Osteoblast (primary cell): ENCODE data around the gene OR2T1. TPM values are rescaled to one million over a fixed set of nuclear protein-coding genes. Genes with fewer than 3 reads are reported as not detected.
"Not testable (repeated sequence)": the region's sequence is repeated elsewhere in the genome, so short reads cannot be mapped to it uniquely, and the experiment has no call there.

ENCODE experiments used
- DNase-seq: peaks from one replicate; pipeline ENCODE4 v3.0.0; 2011; ENCODE audit warnings: low spot score, mixed read lengths; ENCODE audit not compliant: insufficient read length; ENCODE audit errors: missing footprints
- H2AFZ ChIP-seq: 2 replicates; pipeline ENCODE4 v1.6.0; 2011; ENCODE audit warnings: mild to moderate bottlenecking, low read length
- H3K27ac ChIP-seq: 2 replicates; pipeline ENCODE4 v1.5.1; 2011; ENCODE audit warnings: mild to moderate bottlenecking, low read depth, low read length, moderate library complexity
- H3K27me3 ChIP-seq: 2 replicates; pipeline ENCODE4 v1.6.0; 2012; ENCODE audit warnings: mild to moderate bottlenecking, control low read depth, inconsistent platforms, low read length, moderate library complexity; ENCODE audit not compliant: insufficient read depth
- H3K36me3 ChIP-seq: 2 replicates; pipeline ENCODE4 v1.5.1; 2011; ENCODE audit warnings: mild to moderate bottlenecking, low read length, control low read depth, moderate library complexity; ENCODE audit not compliant: insufficient read depth
- H3K4me1 ChIP-seq: 2 replicates; pipeline ENCODE4 v1.5.1; 2011; ENCODE audit warnings: mild to moderate bottlenecking, low read length, control low read depth, moderate library complexity; ENCODE audit not compliant: insufficient read depth
- H3K4me2 ChIP-seq: 2 replicates; pipeline ENCODE4 v1.6.0; 2011; ENCODE audit warnings: mild to moderate bottlenecking, low read length; ENCODE audit not compliant: insufficient read depth
- H3K4me3 ChIP-seq: fragments of 200-600 bp; sonication (generic); 3 replicates; pipeline ENCODE4 v1.5.1; 2012; ENCODE audit warnings: mild to moderate bottlenecking, low read length, inconsistent platforms; ENCODE audit not compliant: insufficient read depth
- H3K79me2 ChIP-seq: 2 replicates; pipeline ENCODE4 v1.6.0; 2012; ENCODE audit warnings: mild to moderate bottlenecking, low read length, control low read depth, inconsistent platforms; ENCODE audit not compliant: insufficient read depth
- H3K9me3 ChIP-seq: 2 replicates; pipeline ENCODE4 v1.5.1; 2011; ENCODE audit warnings: low read depth, low read length, control low read depth
- H4K20me1 ChIP-seq: 2 replicates; pipeline ENCODE4 v1.6.0; 2012; ENCODE audit warnings: mild to moderate bottlenecking, low read length, control low read depth; ENCODE audit not compliant: insufficient read depth
- total RNA-seq: library from RNA; depleted of rRNA; stranded (reverse); fragments of >200 nt; gene quantifications from 2 replicates; pipeline ENCODE4 v1.2.3, GENCODE V29; 2012

The OR2T1 gene
- total RNA-seq, 1 donor: not detected

DNA sequence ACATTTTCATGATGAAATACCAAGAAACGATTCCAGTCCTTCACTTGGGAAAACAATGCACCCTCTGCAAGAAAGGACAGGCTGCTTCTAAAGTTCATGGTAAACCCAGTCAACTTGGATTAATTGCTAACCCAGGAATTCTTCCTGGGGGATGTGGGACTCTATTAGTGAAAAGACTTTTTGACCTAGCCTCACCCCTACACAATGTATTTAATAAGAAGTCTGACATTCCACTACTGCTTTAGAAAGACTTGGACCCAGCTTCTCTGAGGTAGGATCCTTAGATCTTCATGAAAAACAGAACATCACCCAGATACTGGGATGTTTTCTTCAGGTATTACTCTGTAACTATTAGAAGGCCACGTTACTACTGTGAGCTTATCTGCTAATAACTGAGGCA lies 42.6 kb downstream of the OR2T1 start, which contains the start of gene OR2T2:
Gene OR2T2 (plus strand): TSS at position 239 of the 400 bp plus-strand sequence. CDS start 7,161 bp downstream, outside the sequence.
- H3K79me2 ChIP-seq, H3K27ac ChIP-seq, H3K9me3 ChIP-seq, H3K27me3 ChIP-seq, H3K4me3 ChIP-seq, DNase-seq, H3K4me2 ChIP-seq, H3K4me1 ChIP-seq, H4K20me1 ChIP-seq, H2AFZ ChIP-seq, H3K36me3 ChIP-seq: not testable (repeated sequence)

DNA sequence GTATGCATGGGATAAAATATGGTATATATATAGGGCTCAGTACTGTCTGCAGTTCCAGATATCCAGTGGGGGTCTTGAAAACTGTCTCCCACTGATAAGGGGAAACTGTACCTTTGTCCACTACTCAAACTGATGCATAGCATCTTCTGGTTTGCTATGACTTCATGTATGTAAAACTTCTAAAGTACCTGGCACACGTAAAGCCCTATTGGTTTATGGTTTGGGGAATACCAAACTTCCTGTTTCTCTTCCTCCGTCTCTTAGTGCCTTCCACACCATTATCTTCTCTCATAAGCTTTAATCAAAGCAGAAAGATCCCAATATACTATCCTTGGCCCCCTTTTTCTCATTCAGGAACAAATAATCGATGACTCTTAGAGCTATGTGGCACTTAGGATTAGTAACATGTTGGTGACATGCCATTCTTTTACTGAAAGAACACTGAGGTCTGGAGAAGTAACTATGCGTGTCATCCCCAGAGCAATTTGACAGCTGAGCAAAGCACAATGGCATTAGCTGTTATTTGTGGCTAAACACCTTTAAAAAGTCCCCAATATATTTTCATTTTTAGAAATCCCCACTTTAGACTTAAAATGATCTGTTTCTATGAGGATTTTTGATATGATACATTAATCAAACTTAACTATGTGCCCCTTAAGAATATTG lies 45.7 kb downstream of the OR2T1 start:
- H3K27me3 ChIP-seq, H2AFZ ChIP-seq, H3K36me3 ChIP-seq, H3K4me2 ChIP-seq, H3K4me3 ChIP-seq, DNase-seq, H3K9me3 ChIP-seq, H3K27ac ChIP-seq, H4K20me1 ChIP-seq, H3K4me1 ChIP-seq, H3K79me2 ChIP-seq: not testable (repeated sequence)

DNA sequence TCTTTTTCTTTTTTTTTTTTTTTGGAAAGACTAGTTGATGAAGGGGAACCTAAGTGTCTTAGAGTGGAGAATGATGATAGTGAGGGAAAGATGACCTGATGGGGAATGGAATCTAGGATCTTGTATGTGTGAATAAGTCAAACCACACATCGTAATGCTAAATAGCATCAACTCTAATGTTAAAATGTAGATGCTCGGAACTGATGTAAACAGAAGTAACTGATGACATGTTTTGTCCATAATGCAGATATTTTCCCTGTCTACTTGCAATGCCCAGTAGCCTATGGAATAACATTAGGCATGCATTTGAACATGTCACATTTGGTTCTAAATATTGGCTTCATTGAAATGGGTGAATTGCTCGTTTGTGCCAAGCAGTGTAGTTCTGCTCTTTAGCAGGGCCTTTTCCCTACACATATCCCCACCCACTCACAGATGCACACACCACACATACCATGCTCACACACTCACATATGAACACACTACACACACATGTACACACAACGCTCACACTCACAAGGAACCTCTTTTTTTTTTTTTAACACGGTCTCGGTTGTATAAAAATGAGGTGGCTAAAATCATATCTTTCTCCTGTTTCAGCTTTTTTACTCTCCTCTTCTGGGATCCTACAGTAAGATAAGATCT lies 47.1 kb downstream of the OR2T1 start:
- not testable (repeated sequence) for DNase-seq, H3K27me3 ChIP-seq, H4K20me1 ChIP-seq, H3K9me3 ChIP-seq, H3K79me2 ChIP-seq, H3K27ac ChIP-seq, H3K36me3 ChIP-seq, H3K4me3 ChIP-seq, H2AFZ ChIP-seq, H3K4me2 ChIP-seq, H3K4me1 ChIP-seq

DNA sequence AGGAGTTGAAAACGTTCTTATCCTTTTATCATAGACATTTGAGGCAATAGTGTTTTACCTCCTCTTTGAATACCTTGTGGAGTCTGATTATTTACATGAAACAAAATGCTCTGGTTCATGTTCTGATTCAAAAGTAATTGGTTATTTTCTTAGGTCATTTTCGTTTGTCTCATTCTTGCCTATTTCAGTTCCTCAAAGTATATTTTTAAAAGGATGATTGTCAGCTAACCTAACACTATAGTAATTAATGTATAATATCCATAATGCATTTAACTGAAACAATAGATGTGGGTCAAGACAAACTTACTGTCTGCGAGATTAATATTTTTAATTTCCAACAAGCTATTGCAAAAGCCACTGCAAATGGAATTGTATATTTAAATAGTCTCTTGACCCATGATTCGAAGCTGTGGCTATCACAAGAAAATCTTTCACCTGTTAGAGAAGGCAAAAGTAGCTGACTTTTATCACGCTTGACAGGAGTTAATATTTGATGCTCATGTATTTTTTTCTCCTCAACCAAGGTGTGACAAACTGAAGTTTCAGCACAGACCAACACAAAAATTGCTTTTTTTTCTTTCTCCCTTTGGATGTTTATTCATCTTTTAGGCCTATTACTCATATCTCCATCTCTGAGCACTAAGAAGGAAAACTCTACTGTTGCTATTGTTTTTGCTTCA lies 47.8 kb downstream of the OR2T1 start:
- H4K20me1 ChIP-seq, H3K27me3 ChIP-seq, H3K79me2 ChIP-seq, DNase-seq, H3K9me3 ChIP-seq, H3K4me1 ChIP-seq, H3K4me3 ChIP-seq, H3K27ac ChIP-seq, H2AFZ ChIP-seq, H3K4me2 ChIP-seq, H3K36me3 ChIP-seq: not testable (repeated sequence)

DNA sequence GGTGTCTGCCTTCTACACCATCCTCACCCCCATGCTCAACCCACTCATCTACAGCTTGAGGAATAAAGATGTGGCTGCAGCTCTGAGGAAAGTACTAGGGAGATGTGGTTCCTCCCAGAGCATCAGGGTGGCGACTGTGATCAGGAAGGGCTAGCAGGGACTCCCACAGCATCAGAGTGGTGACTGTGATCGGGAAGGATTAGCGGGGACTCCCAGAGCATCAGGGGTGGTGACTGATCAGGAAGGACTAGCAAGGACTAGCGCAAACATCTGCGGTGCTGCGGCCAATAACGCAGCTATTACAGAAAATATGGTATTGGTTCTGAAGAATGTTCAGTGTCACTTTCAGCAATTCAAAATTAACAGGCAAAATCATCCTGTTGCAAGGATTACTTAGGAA lies 50.8 kb downstream of the OR2T1 start:
- H3K36me3 ChIP-seq, H3K4me3 ChIP-seq, H3K79me2 ChIP-seq, DNase-seq, H3K27me3 ChIP-seq, H3K4me2 ChIP-seq, H3K27ac ChIP-seq, H3K4me1 ChIP-seq, H3K9me3 ChIP-seq, H2AFZ ChIP-seq, H4K20me1 ChIP-seq: not testable (repeated sequence)

DNA sequence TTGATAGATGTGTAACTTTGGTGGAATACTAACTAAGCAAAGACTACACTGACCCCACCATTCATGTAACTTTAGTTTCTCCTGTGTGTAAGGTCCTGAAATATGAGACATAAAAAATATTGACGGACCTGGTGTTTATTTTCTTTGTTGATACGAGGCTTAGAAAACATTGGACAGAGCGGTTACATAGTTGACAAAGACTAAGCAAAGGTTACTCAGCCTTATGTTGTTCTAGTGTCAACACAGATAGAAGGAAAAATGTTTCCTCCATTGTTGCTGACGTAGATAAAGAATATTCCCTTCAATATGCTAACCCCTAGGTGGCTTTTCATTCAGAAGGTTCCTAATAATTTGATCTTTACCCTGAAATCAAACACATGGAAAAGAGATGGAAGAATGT lies 52.2 kb downstream of the OR2T1 start:
- not testable (repeated sequence) for H3K27ac ChIP-seq, H3K27me3 ChIP-seq, H3K4me3 ChIP-seq, H3K9me3 ChIP-seq, H3K4me2 ChIP-seq, DNase-seq, H3K4me1 ChIP-seq, H3K36me3 ChIP-seq, H4K20me1 ChIP-seq, H3K79me2 ChIP-seq, H2AFZ ChIP-seq

DNA sequence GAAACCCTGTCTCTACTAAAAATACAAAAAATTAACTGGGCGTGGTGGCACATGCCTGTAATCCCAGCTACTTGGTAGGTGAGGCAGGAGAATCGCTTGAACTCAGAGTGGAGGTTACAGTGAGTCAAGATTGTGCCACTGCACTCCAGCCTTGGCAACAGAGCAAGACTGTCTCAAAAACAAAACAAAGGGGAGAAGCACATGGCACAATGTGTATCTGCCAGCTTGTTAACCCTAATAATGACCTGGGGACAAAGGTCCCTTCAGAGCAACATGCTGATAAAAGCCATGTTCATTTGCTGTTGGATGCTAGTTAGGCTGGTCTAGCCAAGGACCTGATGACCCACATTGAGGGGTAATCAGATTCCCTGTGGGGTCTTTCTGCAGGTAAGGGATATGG lies 53.8 kb downstream of the OR2T1 start:
- not testable (repeated sequence) for H3K9me3 ChIP-seq, H3K27ac ChIP-seq, H3K4me1 ChIP-seq, H3K79me2 ChIP-seq, H3K27me3 ChIP-seq, H2AFZ ChIP-seq, DNase-seq, H3K4me2 ChIP-seq, H4K20me1 ChIP-seq, H3K4me3 ChIP-seq, H3K36me3 ChIP-seq
